Vagina (tissue), 2 donors: ENCODE results near the gene GSTM3. TPM values are rescaled to one million over a fixed set of nuclear protein-coding genes. Genes with fewer than 3 reads are reported as not detected.
A peak's percentile ranks its signal among the peaks of the same experiment; 100 is the strongest.
"Not testable (repeated sequence)": the region's sequence is repeated elsewhere in the genome, so short reads cannot be mapped to it uniquely, and the experiment has no call there.

Source experiments
- DNase-seq, 2 donors: peaks; one replicate each; pipeline ENCODE4 v3.0.0-alpha.2; 2017; ENCODE audit errors: extremely low spot score in 2 of 2
- H3K27ac ChIP-seq: fragments of 200-600 bp; sonication (generic); one replicate; pipeline ENCODE4 v1.5.1; 2019
- H3K27me3 ChIP-seq: fragments of 200-600 bp; sonication (generic); one replicate; pipeline ENCODE4 v1.5.1; 2019
- H3K36me3 ChIP-seq, 2 donors: fragments of 200-600 bp; sonication (generic); one replicate each; pipeline ENCODE4 v1.5.1; 2017 to 2019
- H3K4me1 ChIP-seq: fragments of 200-600 bp; sonication (generic); one replicate; pipeline ENCODE4 v1.5.1; 2019
- H3K4me3 ChIP-seq, 2 donors: fragments of 200-600 bp; sonication (generic); 1 replicate in 1 of 2; 2 replicates in 1 of 2; pipeline ENCODE4 v1.5.1; 2016 to 2019
- H3K9me3 ChIP-seq: fragments of 200-600 bp; sonication (generic); one replicate; pipeline ENCODE4 v1.5.1; 2019
- CTCF ChIP-seq, 3 experiments: fragments of 450-650 bp in 2 of 3; fragments of 200-600 bp in 1 of 3; sonication (generic) in 1 of 3; IDR thresholded peaks; one replicate each; pipeline ENCODE4 v1.5.1; 2017 to 2019; ENCODE audit warnings: antibody characterized with exemption in 3 of 3, mild to moderate bottlenecking in 2 of 3, moderate library complexity in 2 of 3
- POLR2A ChIP-seq, 2 donors: fragments of 450-650 bp; IDR thresholded peaks; one replicate each; pipeline ENCODE4 v1.6.1; 2017; ENCODE audit warnings: antibody characterized with exemption in 2 of 2, mild to moderate bottlenecking in 2 of 2, moderate library complexity in 2 of 2
- POLR2AphosphoS5 ChIP-seq, 2 donors: sonication (generic); formaldehyde crosslinking; IDR thresholded peaks; one replicate each; pipeline ENCODE4 v1.9.0; 2017; ENCODE audit warnings: antibody characterized with exemption in 2 of 2, mild to moderate bottlenecking in 2 of 2, low read depth in 1 of 2; ENCODE audit not compliant: insufficient read depth in 1 of 2
- intact Hi-C: fragments of 100-400 bp; cut with DNase I; formaldehyde crosslinking; loops from one replicate; pipeline ENCODE4 v1.15.1; 2023
- total RNA-seq: library from RNA; depleted of rRNA; stranded (reverse); fragments of >200 nt; gene quantifications from one replicate; pipeline ENCODE4 v1.2.3, GENCODE V29; 2016

Gene GSTM3
- total RNA-seq, 1 donor from 2014 or later: 199 TPM

- Histone ChIP-seq H3K27ac (no peak overlapping the region), H3K9me3 (no peaks in the 10 kb centered on the region), H3K36me3 (no peaks in the 10 kb centered on the region), H3K4me3 (no peak overlapping the region), H3K4me1 (no peaks in the 10 kb centered on the region), H3K27me3 (no peaks in the 10 kb centered on the region)
- DNase-seq: no peak
- intact Hi-C loops: no loop called here
- TF ChIP-seq CTCF (IDR thresholded peaks at IDR 0.05) (no peak), POLR2A (IDR thresholded peaks at IDR 0.05) (no peak), POLR2AphosphoS5 (IDR thresholded peaks at IDR 0.05; ENCODE audit: insufficient read depth in 1 of 2, low read depth in 1 of 2) (no peak)
Observed at GRCh38 chr1:109691759-109692158, 49.1 kb downstream of the GSTM3 start.

GRCh38 chr1:109689844-109690405, 50.9 kb downstream of the GSTM3 start:
- H3K4me3 ChIP-seq: no peak overlapping the region
- no peak for DNase-seq
- H3K9me3 ChIP-seq: no peaks in the 10 kb centered on the region
- no peak for TF ChIP-seq POLR2A (IDR thresholded peaks at IDR 0.05)
- no peak for TF ChIP-seq CTCF (IDR thresholded peaks at IDR 0.05)
- no peak for TF ChIP-seq POLR2AphosphoS5 (IDR thresholded peaks at IDR 0.05; ENCODE audit: insufficient read depth in 1 of 2, low read depth in 1 of 2)
- no peaks in the 10 kb centered on the region for H3K4me1 ChIP-seq
- intact Hi-C loops: no loop called here
- no peaks in the 10 kb centered on the region for H3K36me3 ChIP-seq
- no peaks in the 10 kb centered on the region for H3K27me3 ChIP-seq
- H3K27ac ChIP-seq: no peak overlapping the region

- no peaks in the 10 kb centered on the region for H3K4me1 ChIP-seq
- no peak for DNase-seq
- TF ChIP-seq POLR2A (IDR thresholded peaks at IDR 0.05) (no peak), POLR2AphosphoS5 (IDR thresholded peaks at IDR 0.05; ENCODE audit: insufficient read depth in 1 of 2, low read depth in 1 of 2) (peak in 1 of 2 donors; percentile 72), CTCF (IDR thresholded peaks at IDR 0.05) (no peak)
- peak within 1 kb of the TSS in 1 of 2 donors; percentile 55 for H3K4me3 ChIP-seq
- no peaks in the 10 kb centered on the region for H3K27me3 ChIP-seq
- no peaks in the 10 kb centered on the region for H3K9me3 ChIP-seq
- intact Hi-C loops: no loop called here
- H3K27ac ChIP-seq: no peak within 1 kb of the TSS
- H3K36me3 ChIP-seq: no peaks in the 10 kb centered on the region
Observed at GRCh38 chr1:109687641-109688499, 53.0 kb downstream of the GSTM3 start, which contains the start of gene GSTM1. GSTM1 (plus strand) TSS chr1:109687817; CDS start chr1:109687874, 57 bp downstream.

- intact Hi-C loops, H3K27me3 ChIP-seq, DNase-seq, H3K36me3 ChIP-seq, H3K27ac ChIP-seq, H3K9me3 ChIP-seq, H3K4me1 ChIP-seq: not testable (repeated sequence)
- H3K4me3 ChIP-seq: peak overlapping the region in 1 of 2 donors; percentile 55
Observed at GRCh38 chr1:109687109-109687508, 53.7 kb downstream of the GSTM3 start.

- H3K4me1 ChIP-seq, H3K4me3 ChIP-seq, H3K36me3 ChIP-seq, H3K27ac ChIP-seq, DNase-seq, H3K27me3 ChIP-seq, intact Hi-C loops, H3K9me3 ChIP-seq: not testable (repeated sequence)
Observed at GRCh38 chr1:109685890-109686289, 54.9 kb downstream of the GSTM3 start.

GRCh38 chr1:109685399-109685798, 55.4 kb downstream of the GSTM3 start:
- H3K27ac ChIP-seq, intact Hi-C loops, DNase-seq, H3K9me3 ChIP-seq, H3K4me1 ChIP-seq, H3K27me3 ChIP-seq, H3K4me3 ChIP-seq, H3K36me3 ChIP-seq: not testable (repeated sequence)

- H3K27ac ChIP-seq, DNase-seq, H3K4me3 ChIP-seq, H3K4me1 ChIP-seq, H3K9me3 ChIP-seq, H3K36me3 ChIP-seq, H3K27me3 ChIP-seq, intact Hi-C loops: not testable (repeated sequence)
Observed at GRCh38 chr1:109684777-109685176, 56.1 kb downstream of the GSTM3 start.
